NB4 (cell line): Measurements from ENCODE around the gene EID2.

ENCODE experiments used
- DNase-seq: peaks from one replicate; pipeline ENCODE4 v3.0.0; 2010; ENCODE audit warnings: low read depth
- H3K4me3 ChIP-seq: one replicate; pipeline ENCODE4 v1.5.1; 2011; ENCODE audit warnings: mild to moderate bottlenecking, low read depth, low read length, moderate library complexity
- MYC ChIP-seq: IDR thresholded peaks from 2 replicates; pipeline ENCODE4 v1.6.1; 2011; ENCODE audit warnings: low read depth, low read length
- POLR2A ChIP-seq: IDR thresholded peaks from 2 replicates; pipeline ENCODE4 v1.6.1; 2011; ENCODE audit warnings: mild to moderate bottlenecking; ENCODE audit not compliant: insufficient read length; ENCODE audit errors: extremely low read depth
- TF ChIP-seq, protein P1 (sequence below): IDR thresholded peaks from one replicate; pipeline ENCODE4 v1.5.1; 2012; ENCODE audit warnings: low read depth, low read length
- TF ChIP-seq, protein P2 (sequence below): IDR thresholded peaks from 2 replicates; pipeline ENCODE4 v1.6.1; 2011; ENCODE audit warnings: low read depth, low read length

The EID2 gene

GRCh38 chr19:39566064-39566463, 26.1 kb upstream of the EID2 start:
- no peak for DNase-seq
- no peak overlapping the region for H3K4me3 ChIP-seq
- TF ChIP-seq, protein P1, sequence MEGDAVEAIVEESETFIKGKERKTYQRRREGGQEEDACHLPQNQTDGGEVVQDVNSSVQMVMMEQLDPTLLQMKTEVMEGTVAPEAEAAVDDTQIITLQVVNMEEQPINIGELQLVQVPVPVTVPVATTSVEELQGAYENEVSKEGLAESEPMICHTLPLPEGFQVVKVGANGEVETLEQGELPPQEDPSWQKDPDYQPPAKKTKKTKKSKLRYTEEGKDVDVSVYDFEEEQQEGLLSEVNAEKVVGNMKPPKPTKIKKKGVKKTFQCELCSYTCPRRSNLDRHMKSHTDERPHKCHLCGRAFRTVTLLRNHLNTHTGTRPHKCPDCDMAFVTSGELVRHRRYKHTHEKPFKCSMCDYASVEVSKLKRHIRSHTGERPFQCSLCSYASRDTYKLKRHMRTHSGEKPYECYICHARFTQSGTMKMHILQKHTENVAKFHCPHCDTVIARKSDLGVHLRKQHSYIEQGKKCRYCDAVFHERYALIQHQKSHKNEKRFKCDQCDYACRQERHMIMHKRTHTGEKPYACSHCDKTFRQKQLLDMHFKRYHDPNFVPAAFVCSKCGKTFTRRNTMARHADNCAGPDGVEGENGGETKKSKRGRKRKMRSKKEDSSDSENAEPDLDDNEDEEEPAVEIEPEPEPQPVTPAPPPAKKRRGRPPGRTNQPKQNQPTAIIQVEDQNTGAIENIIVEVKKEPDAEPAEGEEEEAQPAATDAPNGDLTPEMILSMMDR, result no peak
- TF ChIP-seq, protein P2, sequence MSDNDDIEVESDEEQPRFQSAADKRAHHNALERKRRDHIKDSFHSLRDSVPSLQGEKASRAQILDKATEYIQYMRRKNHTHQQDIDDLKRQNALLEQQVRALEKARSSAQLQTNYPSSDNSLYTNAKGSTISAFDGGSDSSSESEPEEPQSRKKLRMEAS, result no peak
- TF ChIP-seq POLR2A (no peak), MYC (no peak)

- TF ChIP-seq, protein P2, result no peak
- TF ChIP-seq POLR2A (no peak), MYC (no peak)
- TF ChIP-seq, protein P1, result no peak
- no peak overlapping the region for H3K4me3 ChIP-seq
- DNase-seq, result no peak
Observed at GRCh38 chr19:39563408-39563807, 23.4 kb upstream of the EID2 start.

DNA sequence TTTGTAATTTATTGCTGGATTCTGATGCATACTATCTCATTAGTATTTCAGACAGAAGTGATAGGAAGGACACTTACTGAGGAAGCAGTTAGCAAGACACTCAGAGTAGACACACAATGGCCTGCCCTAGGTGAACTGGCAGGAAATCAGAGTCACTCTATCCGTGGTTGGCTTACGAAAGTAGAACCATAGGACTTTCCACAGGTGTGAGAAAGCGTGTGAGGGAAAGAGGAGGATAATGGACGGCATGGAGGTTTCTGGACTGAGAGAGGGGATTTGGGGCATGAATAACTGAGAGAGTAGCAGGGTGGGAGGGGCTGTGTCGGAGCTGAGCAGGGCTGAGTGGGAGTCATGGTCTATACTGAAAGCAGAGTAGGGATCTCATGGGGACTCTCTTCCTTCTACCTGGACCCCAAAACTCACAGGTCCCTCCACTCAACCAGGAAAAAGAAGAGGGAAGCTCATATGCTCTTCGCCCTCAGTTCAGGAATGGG, 18.7 kb upstream of the EID2 start:
- TF ChIP-seq, protein P2, result no peak
- TF ChIP-seq, protein P1, result no peak
- TF ChIP-seq MYC (no peak), POLR2A (no peak)
- H3K4me3 ChIP-seq, result no peak overlapping the region
- no peak for DNase-seq

DNA sequence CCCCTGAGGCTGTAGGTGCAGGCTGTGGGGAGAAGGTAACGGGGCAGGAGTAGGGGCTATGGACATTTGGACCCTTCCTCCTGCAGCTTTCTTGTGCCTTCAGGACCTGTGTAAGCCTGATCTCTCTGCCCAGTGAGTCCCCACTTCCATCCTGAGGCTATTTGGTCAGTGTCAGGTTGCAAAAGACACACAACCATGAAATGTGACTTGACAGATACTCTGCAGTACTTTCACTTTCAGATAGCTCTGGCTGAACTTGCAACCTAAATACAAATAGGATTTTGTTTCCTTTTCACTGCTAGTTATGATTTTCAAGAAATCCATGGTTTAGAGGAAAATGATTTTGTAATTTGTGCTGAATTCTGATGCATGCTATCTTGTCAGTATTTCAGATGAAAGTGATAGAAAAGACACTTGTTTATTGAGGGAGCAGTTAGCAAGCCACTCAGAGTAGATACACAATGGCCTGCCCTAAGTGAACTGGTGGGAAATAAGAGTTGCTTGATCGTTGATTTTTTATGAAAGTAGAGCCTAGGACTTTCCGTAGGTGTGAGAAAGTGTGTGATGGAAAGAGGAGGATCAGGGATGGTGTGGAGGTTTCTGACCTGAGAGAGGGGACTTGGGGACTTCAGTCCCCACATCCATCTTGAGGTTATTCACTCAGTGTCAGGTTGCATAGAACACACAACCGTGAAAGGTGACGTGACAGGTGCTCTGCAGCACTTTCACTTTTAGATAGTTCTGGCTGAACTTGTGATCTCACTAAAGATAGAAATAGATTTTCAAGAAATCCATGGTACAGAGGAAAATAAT, 18.1 kb upstream of the EID2 start:
- DNase-seq, result no peak
- TF ChIP-seq POLR2A (no peak), MYC (no peak)
- TF ChIP-seq, protein P1, result no peak
- TF ChIP-seq, protein P2, result no peak
- no peak overlapping the region for H3K4me3 ChIP-seq

DNA sequence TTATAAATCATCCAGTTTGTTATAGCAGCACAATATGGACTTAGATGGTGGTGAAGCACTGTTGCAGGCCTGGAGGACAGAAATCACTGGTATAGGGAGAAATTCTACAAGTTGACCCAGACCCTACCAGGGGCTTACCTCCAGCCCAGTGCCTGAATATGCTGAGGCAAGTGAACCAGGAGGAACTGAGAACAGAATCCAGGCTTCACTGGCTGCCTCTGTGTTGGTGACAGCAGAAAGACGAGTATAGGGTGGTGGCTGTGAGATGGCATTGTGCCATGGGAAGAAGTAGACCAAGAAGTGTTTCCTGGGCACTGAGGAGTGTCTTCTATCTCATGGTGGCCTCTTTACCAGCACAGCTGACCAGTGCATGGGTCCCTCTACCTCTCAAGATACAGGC, 15.9 kb upstream of the EID2 start:
- no peak for DNase-seq
- no peak overlapping the region for H3K4me3 ChIP-seq
- TF ChIP-seq, protein P2, result no peak
- TF ChIP-seq, protein P1, result no peak
- TF ChIP-seq MYC (no peak), POLR2A (no peak)
